Liver (tissue), 3 donors: Measurements from ENCODE around the gene ABTB2.

ENCODE experiments used
- EGR1 ChIP-seq, 2 donors: IDR thresholded peaks; 2 replicates each; pipeline ENCODE4 v1.6.1; 2016 to 2018; ENCODE audit warnings: antibody characterized with exemption in 2 of 2, low read depth in 2 of 2
- FOXA1 ChIP-seq: IDR thresholded peaks from 2 replicates; pipeline ENCODE4 v1.6.1; 2016; ENCODE audit warnings: antibody characterized with exemption
- JUND ChIP-seq, 2 donors: IDR thresholded peaks; 2 replicates each; pipeline ENCODE4 v1.6.1; 2016; ENCODE audit warnings: antibody characterized with exemption in 2 of 2
- RAD21 ChIP-seq, 2 donors: IDR thresholded peaks; 2 replicates each; pipeline ENCODE4 v1.6.1; 2016; ENCODE audit warnings: antibody characterized with exemption in 2 of 2, mild to moderate bottlenecking in 2 of 2
- REST ChIP-seq: IDR thresholded peaks from 2 replicates; pipeline ENCODE4 v1.6.1; 2016; ENCODE audit warnings: antibody characterized with exemption, mild to moderate bottlenecking
- TAF1 ChIP-seq: conservative IDR thresholded peaks from 2 replicates; pipeline ENCODE4 v1.6.1; 2016; ENCODE audit warnings: antibody characterized with exemption, mild to moderate bottlenecking
- YY1 ChIP-seq: IDR thresholded peaks from 2 replicates; pipeline ENCODE4 v1.6.1; 2016; ENCODE audit warnings: antibody characterized with exemption, mild to moderate bottlenecking
- TF ChIP-seq, protein P1 (sequence below): fragments of 150-350 bp; IDR thresholded peaks from 2 replicates; pipeline ENCODE4 v1.5.1; 2017; ENCODE audit warnings: improper control_type of control experiment, low read depth, low read length; ENCODE audit not compliant: missing input control
- TF ChIP-seq, protein P2 (sequence below): IDR thresholded peaks from 2 replicates; pipeline ENCODE4 v1.6.1; 2016; ENCODE audit warnings: antibody characterized with exemption
- TF ChIP-seq, protein P3 (sequence below): IDR thresholded peaks from 2 replicates; pipeline ENCODE4 v1.6.1; 2016; ENCODE audit warnings: antibody characterized with exemption
- donor health status: healthy.
- donor health status: healthy.

DNA sequence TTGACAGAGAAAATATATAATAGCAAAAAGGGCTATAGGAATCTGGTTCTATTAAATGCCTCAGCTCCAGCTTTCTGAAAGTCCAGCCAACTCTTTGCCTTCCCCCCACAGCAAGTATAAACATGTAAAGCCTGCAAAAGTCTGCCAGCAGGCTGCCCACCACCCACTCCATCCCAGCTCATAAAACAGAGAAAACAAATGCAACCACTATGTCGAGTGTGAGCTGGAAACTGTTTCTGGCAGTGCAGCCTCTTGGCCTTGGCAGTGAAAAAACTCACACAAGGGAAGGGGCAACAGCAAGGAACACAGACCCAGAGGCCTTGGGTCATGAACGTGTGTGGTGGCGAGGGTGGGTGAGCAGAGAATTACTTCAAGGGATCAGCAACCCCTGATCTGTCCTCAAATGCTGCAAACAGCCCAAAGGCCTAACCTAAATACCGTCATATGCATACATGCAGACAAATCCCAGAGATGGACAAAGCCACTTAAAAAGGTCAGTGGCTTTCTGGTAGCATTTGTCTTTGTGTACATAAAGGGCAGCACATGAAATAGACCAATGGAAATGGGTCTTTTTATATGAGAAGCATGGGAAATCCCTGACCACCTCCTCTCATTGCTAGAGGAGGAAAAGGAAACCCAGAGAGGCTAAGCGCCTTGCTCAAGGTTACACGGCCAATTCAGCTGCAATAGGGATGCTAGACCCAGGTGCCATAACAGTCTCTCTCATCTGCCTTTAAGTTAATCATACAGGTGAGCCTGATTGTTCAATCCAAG, 177.6 kb downstream of the ABTB2 start:
- TF ChIP-seq REST = no peak
- no peak for TF ChIP-seq JUND (IDR thresholded peaks at IDR 0.05)
- TF ChIP-seq, protein P1, sequence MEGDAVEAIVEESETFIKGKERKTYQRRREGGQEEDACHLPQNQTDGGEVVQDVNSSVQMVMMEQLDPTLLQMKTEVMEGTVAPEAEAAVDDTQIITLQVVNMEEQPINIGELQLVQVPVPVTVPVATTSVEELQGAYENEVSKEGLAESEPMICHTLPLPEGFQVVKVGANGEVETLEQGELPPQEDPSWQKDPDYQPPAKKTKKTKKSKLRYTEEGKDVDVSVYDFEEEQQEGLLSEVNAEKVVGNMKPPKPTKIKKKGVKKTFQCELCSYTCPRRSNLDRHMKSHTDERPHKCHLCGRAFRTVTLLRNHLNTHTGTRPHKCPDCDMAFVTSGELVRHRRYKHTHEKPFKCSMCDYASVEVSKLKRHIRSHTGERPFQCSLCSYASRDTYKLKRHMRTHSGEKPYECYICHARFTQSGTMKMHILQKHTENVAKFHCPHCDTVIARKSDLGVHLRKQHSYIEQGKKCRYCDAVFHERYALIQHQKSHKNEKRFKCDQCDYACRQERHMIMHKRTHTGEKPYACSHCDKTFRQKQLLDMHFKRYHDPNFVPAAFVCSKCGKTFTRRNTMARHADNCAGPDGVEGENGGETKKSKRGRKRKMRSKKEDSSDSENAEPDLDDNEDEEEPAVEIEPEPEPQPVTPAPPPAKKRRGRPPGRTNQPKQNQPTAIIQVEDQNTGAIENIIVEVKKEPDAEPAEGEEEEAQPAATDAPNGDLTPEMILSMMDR = no peak
- TF ChIP-seq YY1 = no peak
- TF ChIP-seq, protein P2, sequence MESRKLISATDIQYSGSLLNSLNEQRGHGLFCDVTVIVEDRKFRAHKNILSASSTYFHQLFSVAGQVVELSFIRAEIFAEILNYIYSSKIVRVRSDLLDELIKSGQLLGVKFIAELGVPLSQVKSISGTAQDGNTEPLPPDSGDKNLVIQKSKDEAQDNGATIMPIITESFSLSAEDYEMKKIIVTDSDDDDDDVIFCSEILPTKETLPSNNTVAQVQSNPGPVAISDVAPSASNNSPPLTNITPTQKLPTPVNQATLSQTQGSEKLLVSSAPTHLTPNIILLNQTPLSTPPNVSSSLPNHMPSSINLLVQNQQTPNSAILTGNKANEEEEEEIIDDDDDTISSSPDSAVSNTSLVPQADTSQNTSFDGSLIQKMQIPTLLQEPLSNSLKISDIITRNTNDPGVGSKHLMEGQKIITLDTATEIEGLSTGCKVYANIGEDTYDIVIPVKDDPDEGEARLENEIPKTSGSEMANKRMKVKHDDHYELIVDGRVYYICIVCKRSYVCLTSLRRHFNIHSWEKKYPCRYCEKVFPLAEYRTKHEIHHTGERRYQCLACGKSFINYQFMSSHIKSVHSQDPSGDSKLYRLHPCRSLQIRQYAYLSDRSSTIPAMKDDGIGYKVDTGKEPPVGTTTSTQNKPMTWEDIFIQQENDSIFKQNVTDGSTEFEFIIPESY = no peak
- no peak for TF ChIP-seq TAF1
- no peak for TF ChIP-seq RAD21 (IDR thresholded peaks at IDR 0.05)
- no peak for TF ChIP-seq EGR1 (IDR thresholded peaks at IDR 0.05; ENCODE audit: low read depth in 2 of 2)
- TF ChIP-seq, protein P3, sequence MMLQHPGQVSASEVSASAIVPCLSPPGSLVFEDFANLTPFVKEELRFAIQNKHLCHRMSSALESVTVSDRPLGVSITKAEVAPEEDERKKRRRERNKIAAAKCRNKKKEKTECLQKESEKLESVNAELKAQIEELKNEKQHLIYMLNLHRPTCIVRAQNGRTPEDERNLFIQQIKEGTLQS = no peak
- TF ChIP-seq FOXA1 = no peak
